ENCODE data around the gene RBFOX2.
"Not testable (repeated sequence)": the region's sequence is repeated elsewhere in the genome, so short reads cannot be mapped to it uniquely, and the experiment has no call there.

The RBFOX2 gene

DNA sequence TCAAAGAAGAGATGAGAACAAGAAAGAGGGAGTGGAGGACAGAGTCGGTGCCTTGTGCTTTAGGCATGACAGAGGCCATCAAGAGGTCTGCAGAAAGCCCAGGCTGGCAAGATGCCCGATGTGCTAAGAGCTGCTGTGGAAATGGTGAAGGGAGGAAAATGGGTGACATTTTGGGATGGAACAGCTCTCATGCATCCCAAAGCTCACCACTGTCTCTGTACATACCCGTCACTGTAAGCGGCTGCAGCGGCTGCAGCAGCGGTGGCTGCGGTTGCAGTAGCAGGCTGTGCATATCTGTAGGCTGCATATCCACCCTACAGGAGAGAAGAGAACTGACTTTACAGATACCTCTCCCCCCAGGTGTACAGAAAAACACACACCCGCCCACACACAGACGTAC is 282.4 kb downstream of the RBFOX2 start:
- in situ Hi-C loops (cut with MboI; ENCODE audit: low sequenced_read_pairs): no loop called here

DNA sequence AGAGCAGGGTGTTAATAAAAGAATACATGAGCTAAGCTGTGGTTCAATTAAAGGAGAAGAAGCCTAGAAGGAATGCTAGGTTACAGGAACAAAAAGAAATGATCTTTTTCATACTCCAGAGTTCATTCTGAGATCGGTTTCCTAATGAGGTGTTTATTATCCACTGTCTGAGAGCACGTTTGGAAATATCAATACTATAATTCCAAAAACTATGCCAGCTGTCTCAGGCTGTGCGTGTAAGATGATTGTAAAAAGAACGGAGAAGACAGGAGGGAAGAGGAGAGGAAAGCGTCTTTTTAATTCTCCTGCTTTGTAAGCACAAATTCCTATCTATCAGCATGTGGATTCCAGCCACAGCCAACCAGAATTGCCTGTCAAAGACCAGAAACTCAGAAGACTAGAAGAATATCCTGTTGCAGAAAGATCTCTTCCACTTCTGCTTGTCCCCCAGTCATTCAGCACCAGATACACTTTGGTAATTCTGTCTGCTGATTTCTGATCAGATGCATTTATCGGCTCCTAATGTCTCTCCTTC is 285.2 kb downstream of the RBFOX2 start:
- in situ Hi-C loops (cut with MboI; ENCODE audit: low sequenced_read_pairs): no loop called here

DNA sequence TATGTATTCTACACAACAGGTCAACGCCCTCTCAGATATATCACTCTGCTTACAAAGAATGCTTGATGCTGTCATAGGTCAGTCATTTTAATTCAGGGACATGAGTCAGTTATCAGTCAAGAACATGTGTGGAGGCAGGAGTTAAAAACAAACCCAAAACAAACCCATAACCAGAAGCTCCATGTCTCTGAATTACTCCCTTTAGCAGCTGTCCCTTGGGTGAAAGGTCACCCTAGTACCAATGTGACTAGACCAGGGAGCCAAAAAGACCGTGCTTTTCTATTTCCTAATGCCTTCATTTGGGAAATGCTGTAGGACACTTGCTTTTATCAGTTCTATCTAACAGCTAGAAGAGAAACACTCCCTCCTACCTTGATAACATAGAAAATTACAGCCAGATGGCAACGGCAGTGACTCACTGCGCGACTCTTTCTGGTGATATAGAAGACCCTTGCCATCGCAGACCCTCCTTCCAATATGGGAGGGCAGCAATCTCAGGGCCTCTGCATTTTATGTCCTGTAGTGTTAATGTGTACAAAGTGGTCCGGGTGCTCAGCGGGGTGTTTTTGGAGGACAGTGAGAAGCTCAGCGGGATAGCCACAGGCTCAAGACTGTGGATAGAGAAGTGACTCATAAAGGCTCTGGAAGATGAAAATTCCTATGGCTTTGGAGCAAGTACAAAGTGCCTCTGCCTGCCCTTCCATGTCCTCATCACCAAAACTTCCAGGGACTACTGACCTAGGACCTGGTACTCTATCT is 286.1 kb downstream of the RBFOX2 start:
- in situ Hi-C loops (cut with MboI; ENCODE audit: low sequenced_read_pairs): no loop called here

DNA sequence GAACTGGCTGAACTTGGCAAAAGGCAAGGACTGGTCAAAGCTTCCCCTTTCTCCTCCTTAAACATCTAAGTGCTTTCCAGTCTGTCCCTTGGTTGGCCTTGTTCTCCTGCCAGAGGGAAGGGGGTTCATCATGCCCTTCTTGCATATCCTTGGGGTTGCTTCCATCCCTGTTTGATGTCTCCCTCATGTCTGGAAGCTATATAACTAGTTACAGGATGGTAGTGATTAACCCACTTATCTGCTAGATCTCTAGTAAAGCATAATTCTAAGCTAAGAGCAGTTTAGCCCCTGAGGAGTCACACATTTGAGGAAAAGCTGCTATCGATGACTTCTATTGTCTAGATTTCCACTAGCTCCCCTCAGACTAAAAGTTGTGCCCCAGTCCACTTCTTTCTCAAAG is 288.0 kb downstream of the RBFOX2 start:
- in situ Hi-C loops (cut with MboI; ENCODE audit: low sequenced_read_pairs): no loop called here

DNA sequence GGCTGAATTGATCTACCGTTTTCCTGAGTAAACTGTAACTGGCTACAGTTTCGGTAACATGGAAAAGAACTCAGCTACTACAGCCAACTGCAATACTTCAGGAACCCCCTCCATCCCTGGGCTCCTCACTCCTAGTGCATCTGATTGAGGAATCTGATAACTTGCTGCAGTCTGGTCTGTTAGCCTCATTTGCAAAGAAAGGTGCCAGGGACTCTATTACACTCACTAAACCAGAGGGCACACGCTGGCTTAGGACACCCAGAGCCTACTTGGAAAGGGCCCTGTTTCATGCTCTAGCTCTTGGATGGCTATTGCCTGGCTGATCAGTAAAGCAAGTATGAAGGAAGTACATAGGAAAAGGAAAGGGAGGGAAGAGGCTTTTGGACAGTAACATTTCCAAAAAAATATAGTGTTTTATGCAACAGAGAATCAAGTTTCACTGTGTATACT is 288.7 kb downstream of the RBFOX2 start:
- in situ Hi-C loops (cut with MboI; ENCODE audit: low sequenced_read_pairs): no loop called here

DNA sequence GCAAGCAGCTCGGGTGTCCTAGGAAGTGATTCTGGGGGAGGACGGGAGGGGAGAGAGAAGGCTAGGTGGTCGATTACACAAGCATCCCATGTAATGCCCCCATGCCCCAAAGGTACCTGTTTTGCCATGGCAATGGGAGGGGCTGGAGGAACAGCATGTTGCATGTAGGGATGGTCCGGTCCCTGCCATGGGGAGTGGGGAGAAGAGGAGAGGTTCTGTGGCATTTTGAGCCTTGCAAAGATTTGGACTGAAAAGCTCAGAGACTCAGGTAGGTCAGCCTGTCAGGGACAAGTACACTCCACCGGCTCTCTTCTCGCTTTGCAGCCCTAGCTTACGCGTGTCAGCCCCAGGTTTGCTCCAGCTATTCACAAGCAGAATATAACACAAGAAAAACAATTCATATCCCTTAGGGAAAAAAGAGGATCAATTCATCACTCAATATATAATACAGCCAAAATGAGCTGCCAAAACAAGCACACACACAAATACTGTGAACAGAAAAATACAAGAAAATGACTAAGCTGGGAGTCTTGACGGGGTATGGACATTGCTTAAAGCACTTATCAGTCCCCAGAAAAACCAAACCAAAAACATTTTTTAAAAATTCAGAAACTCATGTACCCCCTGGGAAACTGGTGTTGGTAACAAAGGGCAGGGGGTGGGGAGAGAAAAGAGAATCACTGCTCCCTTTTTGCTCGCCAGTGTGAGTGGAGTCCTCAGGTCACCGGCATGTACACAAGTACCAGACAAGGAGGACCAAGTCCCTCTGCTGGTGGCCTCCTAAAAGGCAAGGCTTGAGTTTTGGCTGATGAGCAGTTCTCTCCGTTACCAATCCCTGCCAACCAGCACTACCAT is 289.3 kb downstream of the RBFOX2 start:
- in situ Hi-C loops (cut with MboI; ENCODE audit: low sequenced_read_pairs): no loop called here

DNA sequence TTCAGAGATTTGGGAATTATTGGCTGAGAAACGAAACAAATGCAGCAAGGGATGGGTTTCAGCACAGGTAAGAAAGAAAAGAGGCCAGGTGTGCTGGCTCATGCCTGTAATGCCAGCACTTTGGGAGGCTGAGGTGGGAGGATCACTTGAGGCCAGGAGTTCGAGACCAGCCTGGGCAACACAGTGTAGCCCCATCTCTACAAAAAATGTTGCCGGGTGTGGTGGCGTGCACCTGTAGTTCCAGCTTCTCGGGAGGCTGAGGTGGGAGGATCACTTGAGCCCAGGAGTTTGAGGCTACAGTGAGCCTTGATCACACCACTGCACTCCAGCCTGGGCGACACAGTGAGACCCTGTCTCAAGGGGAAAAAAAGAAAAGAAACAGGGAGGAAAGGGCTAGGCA is 290.7 kb downstream of the RBFOX2 start:
- in situ Hi-C loops (cut with MboI; ENCODE audit: low sequenced_read_pairs): not testable (repeated sequence)

DNA sequence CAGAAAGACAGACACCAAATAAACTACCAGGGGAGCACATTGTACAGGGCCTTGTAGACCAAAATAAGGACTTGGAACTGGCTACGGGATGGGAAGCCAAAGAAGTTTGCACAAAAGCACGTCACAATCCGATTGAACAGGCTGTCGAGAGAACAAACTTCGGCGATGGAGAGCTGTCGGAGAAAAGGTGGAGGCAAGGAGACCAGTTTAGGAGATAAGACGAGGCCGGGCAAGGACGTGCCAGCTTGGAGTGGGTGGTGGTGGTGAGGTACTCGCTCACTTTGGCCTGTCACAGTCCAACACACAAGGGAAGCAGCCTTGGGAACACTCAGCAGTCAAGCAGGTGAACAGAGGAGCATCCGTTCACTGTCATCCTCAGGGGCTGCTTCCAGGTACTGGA is 291.9 kb downstream of the RBFOX2 start:
- in situ Hi-C loops (cut with MboI; ENCODE audit: low sequenced_read_pairs): no loop called here

DNA sequence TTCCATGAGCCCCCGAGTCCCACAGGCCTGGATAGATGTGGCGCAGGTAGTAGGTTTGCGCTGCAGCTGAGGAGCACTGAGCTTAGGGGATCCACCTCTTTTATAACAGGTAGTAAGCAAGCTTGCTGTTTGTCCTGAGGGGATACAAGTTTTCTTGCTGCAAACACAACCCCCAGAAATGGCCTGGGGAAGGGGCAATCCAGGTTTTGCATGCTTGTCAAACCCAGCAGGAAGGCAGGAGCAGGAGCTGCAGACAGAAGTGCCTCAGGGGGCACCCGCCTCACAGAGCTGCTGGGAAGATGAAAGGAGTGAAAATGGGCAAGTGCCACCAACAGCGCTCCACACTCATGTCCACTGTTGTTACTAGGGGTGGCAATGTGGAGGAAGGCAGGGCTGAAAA is 292.5 kb downstream of the RBFOX2 start:
- in situ Hi-C loops (cut with MboI; ENCODE audit: low sequenced_read_pairs): no loop called here

DNA sequence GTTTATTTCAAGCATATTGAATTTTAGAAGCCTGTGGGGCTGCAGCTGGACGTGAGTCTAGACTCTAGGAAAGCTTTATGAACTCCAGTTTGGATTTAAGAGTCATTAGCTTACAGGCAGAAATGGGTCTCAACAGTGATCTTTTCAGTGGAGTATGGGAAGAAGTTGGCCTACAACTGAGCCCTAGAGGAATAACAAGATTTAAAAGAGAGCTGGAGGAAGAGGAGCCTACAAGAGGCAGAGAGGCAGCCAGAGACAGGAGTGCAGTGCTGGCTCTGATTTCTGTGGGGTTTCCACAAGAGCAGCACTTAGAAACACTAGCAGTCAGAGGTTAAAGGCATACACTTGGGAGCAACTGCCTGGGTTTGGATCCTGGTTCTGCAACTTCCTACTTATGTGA is 293.1 kb downstream of the RBFOX2 start:
- in situ Hi-C loops (cut with MboI; ENCODE audit: low sequenced_read_pairs): no loop called here

DNA sequence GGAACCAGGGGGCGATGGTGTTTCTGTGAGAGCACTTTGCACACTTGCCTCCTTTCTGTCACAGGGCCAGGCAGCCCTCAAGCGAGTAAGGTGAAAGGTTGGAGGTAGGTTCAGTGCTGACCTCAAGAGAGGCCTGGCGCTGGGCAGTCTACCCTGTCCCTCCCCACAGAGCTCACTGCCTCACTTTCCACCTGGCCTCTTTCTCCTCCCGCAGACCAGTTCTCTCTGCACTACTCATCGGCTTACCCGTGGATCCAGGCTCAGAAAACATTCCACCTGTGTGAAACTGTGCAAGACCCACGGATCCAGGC is 294.2 kb downstream of the RBFOX2 start:
- in situ Hi-C loops (cut with MboI; ENCODE audit: low sequenced_read_pairs): no loop called here

DNA sequence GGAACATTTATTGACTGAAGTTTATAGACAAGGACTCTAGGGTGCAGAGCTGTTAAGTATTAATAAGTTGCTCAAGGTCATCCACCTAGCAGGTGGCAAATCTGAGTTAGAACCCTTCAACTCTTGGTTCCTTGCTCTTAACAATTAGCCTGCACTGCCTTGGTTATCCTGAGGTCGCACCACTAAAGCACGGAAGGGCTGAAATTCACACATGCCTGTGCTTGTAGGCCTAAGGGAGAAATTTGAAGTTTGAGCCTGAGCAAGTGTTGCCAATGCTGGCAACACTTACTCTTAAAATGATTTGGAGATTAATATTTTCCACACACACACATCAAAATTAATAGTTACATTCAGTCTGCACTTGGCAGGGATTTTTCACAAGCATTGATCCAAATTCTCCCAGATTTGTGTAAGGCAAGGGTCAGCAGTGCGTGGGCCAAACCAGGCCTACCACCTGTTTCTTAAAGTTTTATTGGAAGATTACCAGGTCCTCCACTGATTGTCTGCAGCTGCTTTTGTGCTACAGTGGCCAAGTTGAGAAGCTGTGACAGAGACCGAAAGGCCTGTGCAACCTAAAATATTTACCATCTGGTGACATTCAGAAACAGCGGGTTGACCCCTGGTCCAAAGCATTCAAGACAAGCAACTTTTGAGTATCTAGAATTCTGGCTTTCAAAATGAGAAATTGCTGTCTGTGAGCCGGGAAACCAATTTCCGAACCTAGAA is 294.7 kb downstream of the RBFOX2 start:
- in situ Hi-C loops (cut with MboI; ENCODE audit: low sequenced_read_pairs): no loop called here

DNA sequence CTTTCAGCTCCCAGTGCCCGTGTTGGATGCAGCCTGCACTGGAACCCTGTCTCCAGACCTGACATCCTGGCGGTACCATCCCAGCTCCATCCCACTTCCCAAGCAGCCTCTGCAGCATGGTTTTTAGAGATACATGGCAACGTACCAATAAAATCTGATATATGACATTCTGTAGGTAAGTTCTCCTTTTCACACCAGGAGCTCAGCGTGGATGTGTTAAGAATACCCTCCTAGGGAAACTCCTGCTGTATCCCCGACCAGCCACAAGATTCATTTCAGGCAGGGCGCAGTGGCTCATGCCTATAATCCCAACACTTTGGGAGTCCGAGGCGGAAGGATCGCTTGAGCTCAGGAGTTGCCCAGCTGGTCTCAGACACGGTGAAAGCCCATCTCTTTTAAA is 295.6 kb downstream of the RBFOX2 start:
- in situ Hi-C loops (cut with MboI; ENCODE audit: low sequenced_read_pairs): no loop called here

DNA sequence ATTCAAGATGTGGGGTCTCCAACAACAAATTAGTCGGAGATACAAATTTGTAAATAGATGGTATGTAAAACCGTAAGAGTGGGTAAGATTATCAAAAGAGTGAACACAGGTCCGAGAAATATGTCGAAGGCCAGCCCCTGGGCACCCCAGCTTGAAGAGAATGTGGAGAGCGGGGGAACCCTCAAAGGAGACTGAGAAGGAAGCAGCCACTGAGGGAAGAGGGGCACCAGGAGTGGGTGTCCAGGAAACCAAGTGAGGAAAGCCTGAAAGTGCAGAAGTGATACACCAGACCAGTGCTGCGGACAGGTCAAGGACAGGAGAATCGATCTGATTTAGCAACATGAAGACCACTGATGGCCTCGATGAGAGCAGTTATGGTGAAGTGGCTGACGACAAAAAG is 296.5 kb downstream of the RBFOX2 start:
- in situ Hi-C loops (cut with MboI; ENCODE audit: low sequenced_read_pairs): no loop called here

DNA sequence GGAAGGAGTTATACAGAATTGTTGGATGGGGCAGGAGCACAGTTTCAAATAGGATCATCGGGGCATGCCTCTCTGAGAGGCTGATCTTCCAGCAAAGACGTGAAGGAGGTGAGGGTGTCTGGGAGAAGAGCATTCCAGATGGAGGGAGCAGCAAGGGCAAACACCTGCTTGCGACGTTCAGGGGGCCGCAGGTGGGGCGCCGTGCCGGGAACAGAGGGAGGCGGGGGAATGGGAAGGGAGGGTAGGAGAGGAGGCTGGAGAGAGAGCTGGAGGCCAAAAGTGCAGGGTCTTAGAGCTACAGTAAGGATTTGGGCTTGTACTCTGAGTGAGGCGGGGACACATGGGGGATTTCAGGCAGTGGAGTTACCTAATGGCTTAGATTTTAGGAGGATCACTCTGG is 297.3 kb downstream of the RBFOX2 start:
- in situ Hi-C loops (cut with MboI; ENCODE audit: low sequenced_read_pairs): no loop called here

DNA sequence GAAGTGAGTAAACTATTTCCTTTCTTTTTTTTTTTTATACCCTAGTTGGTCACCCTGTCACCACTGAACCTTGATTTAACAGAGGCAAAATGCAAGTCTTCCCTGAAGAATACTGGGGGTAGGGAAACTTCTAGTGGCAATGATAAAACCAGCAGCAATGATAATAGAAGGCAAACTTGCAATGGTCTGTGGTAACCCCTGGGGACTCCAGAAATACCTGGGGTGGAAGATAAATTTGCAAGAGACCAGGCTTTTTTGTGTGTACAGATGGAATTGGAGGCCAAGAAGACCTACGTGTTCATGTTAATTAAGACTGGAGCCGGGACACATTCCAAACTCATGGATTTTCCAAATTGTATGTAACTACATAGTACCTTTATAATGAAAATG is 299.3 kb downstream of the RBFOX2 start:
- in situ Hi-C loops (cut with MboI; ENCODE audit: low sequenced_read_pairs): no loop called here

DNA sequence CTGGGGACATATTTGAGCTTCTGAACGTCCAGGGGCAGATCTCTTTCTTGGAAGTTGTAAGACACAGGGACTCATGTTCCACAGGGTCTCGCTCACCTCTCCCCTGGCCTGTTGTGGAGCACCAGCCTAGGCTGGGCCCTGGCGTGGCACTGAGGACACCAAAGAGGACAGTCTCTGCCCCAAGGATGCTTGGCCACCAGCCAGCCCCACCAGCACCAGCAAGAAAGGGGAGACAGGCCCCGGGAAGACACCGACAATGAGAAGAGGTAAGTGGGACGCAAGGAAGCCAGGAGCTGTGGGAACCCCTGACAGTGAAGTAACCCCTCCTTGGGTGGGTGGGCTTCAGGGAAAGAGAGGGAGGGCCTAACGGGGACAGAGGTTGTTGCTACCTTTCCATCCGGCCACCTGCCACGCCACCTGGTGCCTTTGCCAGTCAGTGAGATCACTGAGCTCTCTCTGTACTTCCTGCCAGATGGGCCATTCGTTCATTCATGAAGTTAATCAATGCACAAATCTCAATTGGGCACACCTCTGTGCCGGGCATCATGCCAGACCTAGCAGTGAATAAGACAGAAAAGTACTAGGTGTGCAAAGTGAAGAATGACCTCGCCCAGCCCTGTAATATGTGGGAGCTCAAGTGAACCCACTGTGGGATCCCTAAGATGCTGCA is 299.9 kb downstream of the RBFOX2 start:
- in situ Hi-C loops (cut with MboI; ENCODE audit: low sequenced_read_pairs): no loop called here

DNA sequence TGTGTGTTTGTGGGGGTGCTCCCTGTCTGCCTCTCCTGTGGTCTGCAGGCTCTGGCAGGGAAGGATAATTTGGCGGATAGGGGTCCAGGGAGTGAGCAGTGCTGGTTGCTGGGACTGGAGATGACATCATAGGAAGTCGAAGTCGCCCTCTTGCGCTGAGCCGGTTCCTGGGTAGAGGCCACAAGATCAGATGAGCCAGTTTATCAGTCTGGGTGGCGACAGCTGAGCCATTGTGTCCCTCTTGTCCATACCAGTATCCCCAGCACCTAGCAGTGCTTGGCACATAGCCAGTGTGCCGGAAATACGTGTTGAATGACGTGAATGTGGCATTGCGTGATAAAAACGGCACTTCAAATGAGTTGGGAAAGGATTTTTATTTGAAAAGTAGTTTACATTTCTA is 301.2 kb downstream of the RBFOX2 start:
- in situ Hi-C loops (cut with MboI; ENCODE audit: low sequenced_read_pairs): no loop called here

DNA sequence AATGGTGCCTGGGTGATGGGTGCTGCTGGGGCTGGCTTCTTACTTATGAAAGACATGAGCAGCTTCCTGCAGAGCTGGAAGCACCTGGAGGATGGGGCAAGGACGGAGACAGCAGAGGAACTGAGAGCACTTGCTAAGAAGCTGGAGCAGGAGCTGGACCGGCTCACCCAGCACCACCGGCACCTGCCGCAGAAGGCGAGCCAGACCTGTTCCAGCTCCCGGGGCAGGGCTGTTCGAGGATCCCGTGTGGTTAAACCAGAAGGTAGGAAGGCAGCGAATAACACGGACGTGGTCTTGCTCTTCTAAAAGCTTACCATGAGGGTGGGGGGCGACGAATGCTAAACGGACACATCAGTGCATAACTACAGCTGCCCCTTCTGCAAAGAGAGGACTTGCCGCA is 301.7 kb downstream of the RBFOX2 start:
- in situ Hi-C loops (cut with MboI; ENCODE audit: low sequenced_read_pairs): no loop called here

DNA sequence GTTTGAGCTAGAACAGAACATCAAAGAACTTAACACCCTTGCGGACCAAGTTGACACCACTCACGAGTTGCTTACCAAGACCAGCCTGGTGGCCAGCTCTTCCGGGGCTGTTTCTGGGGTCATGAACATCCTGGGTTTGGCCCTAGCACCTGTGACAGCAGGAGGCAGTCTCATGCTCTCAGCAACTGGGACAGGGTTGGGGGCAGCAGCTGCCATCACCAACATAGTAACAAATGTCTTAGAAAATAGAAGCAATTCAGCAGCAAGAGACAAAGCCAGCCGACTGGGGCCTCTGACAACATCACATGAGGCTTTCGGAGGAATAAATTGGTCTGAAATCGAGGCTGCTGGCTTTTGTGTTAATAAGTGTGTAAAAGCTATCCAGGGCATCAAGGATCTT is 302.2 kb downstream of the RBFOX2 start:
- in situ Hi-C loops (cut with MboI; ENCODE audit: low sequenced_read_pairs): no loop called here

DNA sequence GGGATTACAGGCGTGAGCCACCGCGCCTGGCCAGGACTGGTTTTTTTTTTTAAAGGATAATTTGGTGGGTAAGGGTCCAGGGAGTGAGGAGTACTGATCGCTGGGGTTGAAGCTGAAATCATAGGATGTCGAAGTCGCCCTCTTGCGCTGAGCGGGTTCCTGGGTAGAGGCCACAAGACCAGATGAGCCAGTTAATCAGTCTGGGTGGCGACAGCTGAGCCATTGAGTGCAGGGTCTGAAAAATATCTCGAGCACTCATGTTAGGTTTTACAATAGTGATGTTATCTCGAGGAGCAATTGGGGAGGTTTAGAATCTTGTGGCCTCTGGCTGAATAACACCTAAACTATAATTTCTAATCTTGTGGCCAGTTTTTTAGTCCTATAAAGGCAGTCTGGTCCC is 303.1 kb downstream of the RBFOX2 start:
- in situ Hi-C loops (cut with MboI; ENCODE audit: low sequenced_read_pairs): no loop called here
